Smooth muscle cell (in vitro differentiated cells): Measurements from ENCODE around the gene TSPAN8. TPM values are rescaled to one million over a fixed set of nuclear protein-coding genes. Genes with fewer than 3 reads are reported as not detected.

Source experiments
- DNase-seq: peaks from one replicate; lab custom pipeline; 2025; ENCODE audit not compliant: unreplicated experiment; lab: John Stamatoyannopoulos, UW
- H2AFZ ChIP-seq: fragments of 200-600 bp; sonication (generic); 2 replicates; pipeline ENCODE4 v1.6.0; 2016; ENCODE audit warnings: antibody characterized with exemption, low read depth, mild to moderate bottlenecking
- H3F3A ChIP-seq: fragments of 200-600 bp; sonication (generic); 2 replicates; pipeline ENCODE4 v1.6.0; 2017; ENCODE audit warnings: antibody characterized with exemption, low read depth
- H3K27ac ChIP-seq: fragments of 200-600 bp; sonication (generic); 2 replicates; pipeline ENCODE4 v1.5.1; 2016; ENCODE audit warnings: low read depth, mild to moderate bottlenecking
- H3K27me3 ChIP-seq: fragments of 200-600 bp; sonication (generic); 2 replicates; pipeline ENCODE4 v1.6.1; 2016; ENCODE audit warnings: low read depth, mild to moderate bottlenecking
- H3K36me3 ChIP-seq: fragments of 200-600 bp; sonication (generic); 2 replicates; pipeline ENCODE4 v1.5.1; 2016; ENCODE audit warnings: low read depth
- H3K4me1 ChIP-seq: fragments of 200-600 bp; sonication (generic); 2 replicates; pipeline ENCODE4 v1.5.1; 2016; ENCODE audit warnings: low read depth
- H3K4me2 ChIP-seq: fragments of 200-600 bp; sonication (generic); 2 replicates; pipeline ENCODE4 v1.6.0; 2016; ENCODE audit warnings: mild to moderate bottlenecking
- H3K4me3 ChIP-seq: fragments of 200-600 bp; sonication (generic); 2 replicates; pipeline ENCODE4 v1.5.1; 2016; ENCODE audit warnings: mild to moderate bottlenecking
- H3K79me2 ChIP-seq: fragments of 200-600 bp; sonication (generic); 2 replicates; pipeline ENCODE4 v1.6.0; 2016; ENCODE audit warnings: low read depth, mild to moderate bottlenecking
- H3K9ac ChIP-seq: fragments of 200-600 bp; sonication (generic); 2 replicates; pipeline ENCODE4 v1.6.0; 2016; ENCODE audit warnings: low read depth
- H3K9me3 ChIP-seq: fragments of 200-600 bp; sonication (generic); replicated peaks from 2 replicates; pipeline ENCODE4 v1.5.1; 2016; ENCODE audit warnings: low read depth
- H4K20me1 ChIP-seq: fragments of 200-600 bp; sonication (generic); 2 replicates; pipeline ENCODE4 v1.6.0; 2016; ENCODE audit warnings: low read depth
- CTCF ChIP-seq: fragments of 200-600 bp; sonication (generic); IDR thresholded peaks from 2 replicates; pipeline ENCODE4 v1.5.1; 2017; ENCODE audit warnings: borderline replicate concordance, mild to moderate bottlenecking, antibody characterized with exemption; ENCODE audit not compliant: insufficient read depth, poor library complexity, severe bottlenecking
- WGBS: methylation state at CpG from one replicate; pipeline ENCODE4 v1.1.7; 2016; ENCODE audit warnings: low lambda C conversion rate; 5-methylcytosine and 5-hydroxymethylcytosine counted together
- polyA plus RNA-seq: library from polyadenylated mRNA; unstranded; fragments of >200 nt; fragmentation: Nextera tagmentation; extraction: Ambion mirVana; gene quantifications from 2 replicates; pipeline ENCODE4 v1.2.1, GENCODE V29; 2016
- total RNA-seq: library from RNA; depleted of rRNA; stranded (reverse); fragments of >200 nt; gene quantifications from 2 replicates; pipeline ENCODE4 v1.2.3, GENCODE V29; 2014

Gene TSPAN8
- total and polyA plus RNA-seq, 2 experiments from 2014 or later, result not detected

- Histone ChIP-seq H3K79me2 (no peaks in the 10 kb centered on the region), H4K20me1 (no peaks in the 10 kb centered on the region), H3F3A (no peaks in the 10 kb centered on the region), H3K27ac (no peak overlapping the region), H3K27me3 (no peaks in the 10 kb centered on the region), H3K4me2 (no peak overlapping the region), H3K9me3 (no peaks in the 10 kb centered on the region), H3K4me1 (no peaks in the 10 kb centered on the region), H3K9ac (no peak overlapping the region), H2AFZ (no peak overlapping the region), H3K4me3 (no peak overlapping the region), H3K36me3 (no peaks in the 10 kb centered on the region)
- WGBS, result 89% methylated on average over 1 of the region's 1 CpG
- no peak for DNase-seq
- no peak for TF ChIP-seq CTCF
Observed at GRCh38 chr12:71174146-71174545, 16.3 kb upstream of the TSPAN8 start.

- Histone ChIP-seq H3K4me2 (no peak overlapping the region), H4K20me1 (no peaks in the 10 kb centered on the region), H3K4me1 (no peaks in the 10 kb centered on the region), H3K27me3 (no peaks in the 10 kb centered on the region), H3K36me3 (no peaks in the 10 kb centered on the region), H3F3A (no peaks in the 10 kb centered on the region), H2AFZ (no peak overlapping the region), H3K9ac (no peak overlapping the region), H3K27ac (no peak overlapping the region), H3K4me3 (no peak overlapping the region), H3K9me3 (no peaks in the 10 kb centered on the region), H3K79me2 (no peaks in the 10 kb centered on the region)
- WGBS, result 75% methylated on average over 1 of the region's 1 CpG
- no peak for TF ChIP-seq CTCF
- no peak for DNase-seq
Observed at GRCh38 chr12:71170456-71170855, 12.7 kb upstream of the TSPAN8 start.

GRCh38 chr12:71169286-71169685 is 11.5 kb upstream of the TSPAN8 start:
- H3K79me2 ChIP-seq, result no peaks in the 10 kb centered on the region
- no peaks in the 10 kb centered on the region for H3K4me1 ChIP-seq
- no peak overlapping the region for H3K9ac ChIP-seq
- no peaks in the 10 kb centered on the region for H3K27me3 ChIP-seq
- no peak for TF ChIP-seq CTCF
- no peak overlapping the region for H3K4me3 ChIP-seq
- H3K9me3 ChIP-seq, result no peaks in the 10 kb centered on the region
- H4K20me1 ChIP-seq, result no peaks in the 10 kb centered on the region
- no peaks in the 10 kb centered on the region for H3F3A ChIP-seq
- DNase-seq, result no peak
- H3K36me3 ChIP-seq, result no peaks in the 10 kb centered on the region
- no peak overlapping the region for H2AFZ ChIP-seq
- no peak overlapping the region for H3K4me2 ChIP-seq
- no peak overlapping the region for H3K27ac ChIP-seq

GRCh38 chr12:71166862-71167496 is 9.2 kb upstream of the TSPAN8 start:
- no peak overlapping the region for H3K4me3 ChIP-seq
- no peaks in the 10 kb centered on the region for H3K4me1 ChIP-seq
- no peaks in the 10 kb centered on the region for H3F3A ChIP-seq
- DNase-seq, result no peak
- H2AFZ ChIP-seq, result no peak overlapping the region
- no peaks in the 10 kb centered on the region for H4K20me1 ChIP-seq
- 91% methylated on average over 4 of the region's 4 CpGs for WGBS
- H3K27me3 ChIP-seq, result no peaks in the 10 kb centered on the region
- H3K36me3 ChIP-seq, result no peaks in the 10 kb centered on the region
- no peaks in the 10 kb centered on the region for H3K9me3 ChIP-seq
- no peaks in the 10 kb centered on the region for H3K79me2 ChIP-seq
- no peak overlapping the region for H3K9ac ChIP-seq
- TF ChIP-seq CTCF, result no peak
- H3K27ac ChIP-seq, result no peak overlapping the region
- H3K4me2 ChIP-seq, result no peak overlapping the region
